Measurements from ENCODE around the gene ADCY6.

The ADCY6 gene

DNA sequence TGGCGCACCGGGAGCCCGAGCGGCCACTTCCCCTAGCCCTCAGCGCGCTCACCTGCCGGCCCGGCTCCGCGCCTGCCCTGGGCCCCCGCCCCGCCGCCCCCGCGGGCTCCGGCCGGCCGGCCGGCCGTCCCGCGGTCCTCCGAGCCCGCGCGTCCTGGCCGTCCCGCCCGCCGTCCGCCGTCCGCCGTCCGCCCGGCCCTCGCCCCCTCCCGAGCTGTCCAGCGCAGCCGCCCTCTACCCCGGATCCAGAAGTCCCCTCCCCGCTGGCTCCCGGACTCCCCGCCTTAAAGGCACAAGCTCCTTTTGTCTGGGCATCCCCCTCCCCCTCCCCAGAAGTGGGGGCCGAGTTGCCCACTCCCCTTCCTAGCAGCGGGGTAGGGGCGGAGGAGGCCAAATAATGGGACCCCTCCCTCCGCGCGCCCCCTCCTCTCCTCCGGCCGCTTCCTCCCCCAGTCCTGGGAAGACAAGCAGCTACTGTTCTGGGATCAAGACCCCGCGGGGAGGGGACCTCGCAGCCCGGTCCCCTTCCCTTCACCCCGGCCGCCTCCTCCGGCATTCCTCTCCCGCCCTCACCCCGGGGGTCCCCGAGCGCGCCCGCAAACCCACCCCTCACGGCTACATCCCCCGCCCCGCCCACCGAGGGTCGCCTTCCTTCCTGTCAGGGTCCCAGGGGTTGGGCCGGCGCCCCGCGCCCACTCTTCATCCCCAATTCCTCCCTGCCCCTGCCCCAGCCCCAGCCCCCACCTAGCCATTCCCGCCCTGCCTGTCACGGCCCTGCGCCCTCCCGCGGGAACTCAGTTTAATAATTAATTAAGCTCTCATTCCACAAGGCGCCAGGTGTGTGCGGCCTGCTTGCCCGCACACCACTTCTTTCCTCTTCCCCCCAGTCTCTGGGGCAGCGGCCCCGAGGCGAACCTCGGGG is at the start of gene ADCY6:
ADCY6 (minus strand) TSS at position 236 of the 922 bp plus-strand sequence. CDS start 5,655 bp downstream, outside the sequence.
- peak; percentile 91 for DNase-seq

DNA sequence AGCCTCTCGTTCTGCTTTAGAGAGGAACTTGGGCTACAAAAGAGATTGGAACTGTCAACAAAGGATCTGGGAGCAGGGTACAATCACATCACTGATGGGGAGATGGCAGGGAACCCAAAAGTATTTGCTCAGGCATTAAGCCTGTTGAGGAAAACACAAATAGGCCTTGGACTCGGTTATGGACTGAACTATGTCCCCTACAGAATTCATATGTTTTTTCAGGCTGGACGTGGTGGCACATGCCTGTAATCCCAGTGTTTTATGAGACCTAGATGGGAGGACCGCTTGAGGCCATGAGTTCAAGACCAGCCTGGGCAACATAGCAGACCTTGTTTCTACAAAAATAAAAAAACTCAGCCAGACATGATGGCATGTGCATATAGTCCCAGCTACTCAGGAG is 49.2 kb upstream of the ADCY6 start:
- DNase-seq: no peak

DNA sequence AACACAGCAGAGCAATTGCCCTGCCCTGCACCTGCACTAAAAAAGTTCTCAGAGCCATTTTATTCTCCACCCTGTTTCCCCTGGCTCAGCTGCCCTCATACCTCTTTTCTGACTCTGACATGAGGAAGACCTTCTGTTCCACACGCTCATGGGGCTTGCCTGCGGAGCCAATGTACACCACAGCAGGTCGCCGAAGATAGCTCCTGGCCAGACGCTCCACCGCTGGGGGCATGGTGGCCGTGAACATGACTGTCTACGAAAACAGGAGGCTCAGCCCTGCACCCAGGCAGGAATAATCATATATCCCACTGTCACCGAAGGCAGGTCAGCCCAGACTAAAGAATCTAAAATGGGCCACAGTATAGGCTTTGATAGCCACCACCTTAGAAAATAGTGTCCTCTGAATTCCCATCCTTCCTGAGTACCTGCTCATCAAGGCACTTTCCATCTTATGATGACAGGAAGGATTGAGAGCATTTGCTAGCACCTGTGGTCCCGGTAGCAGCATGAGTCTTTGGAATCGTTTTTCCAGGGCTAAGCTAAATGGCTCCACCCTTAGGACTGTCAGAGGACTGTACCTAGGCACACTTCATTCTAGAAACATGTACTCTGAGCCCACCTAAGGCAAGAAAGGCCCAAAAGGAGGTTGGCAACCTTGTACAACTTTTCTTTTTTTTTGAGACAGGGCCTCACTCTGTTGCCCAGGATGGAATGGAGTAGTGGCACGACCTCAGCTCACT is 43.6 kb upstream of the ADCY6 start:
- DNase-seq: no peak

DNA sequence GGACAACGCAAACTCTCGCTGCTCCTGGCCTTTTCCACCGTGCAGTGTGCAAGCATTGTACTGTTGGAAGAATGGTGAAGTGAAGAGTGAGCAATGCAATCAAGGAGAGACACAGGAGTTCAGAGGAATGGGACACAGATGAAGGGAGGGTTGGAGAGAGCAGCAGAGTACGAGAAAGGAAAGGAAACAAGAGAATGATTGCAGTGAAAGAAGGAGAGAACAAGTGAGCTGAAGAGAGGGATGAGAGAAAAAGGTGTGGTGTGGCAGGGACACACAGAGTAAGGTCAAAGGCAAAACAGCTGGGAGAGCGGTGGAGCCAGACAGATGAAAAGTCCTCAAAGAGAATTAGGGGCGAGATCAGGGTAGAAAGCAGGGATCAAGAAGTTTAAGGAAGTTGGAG is 42.4 kb upstream of the ADCY6 start:
- no peak for DNase-seq

DNA sequence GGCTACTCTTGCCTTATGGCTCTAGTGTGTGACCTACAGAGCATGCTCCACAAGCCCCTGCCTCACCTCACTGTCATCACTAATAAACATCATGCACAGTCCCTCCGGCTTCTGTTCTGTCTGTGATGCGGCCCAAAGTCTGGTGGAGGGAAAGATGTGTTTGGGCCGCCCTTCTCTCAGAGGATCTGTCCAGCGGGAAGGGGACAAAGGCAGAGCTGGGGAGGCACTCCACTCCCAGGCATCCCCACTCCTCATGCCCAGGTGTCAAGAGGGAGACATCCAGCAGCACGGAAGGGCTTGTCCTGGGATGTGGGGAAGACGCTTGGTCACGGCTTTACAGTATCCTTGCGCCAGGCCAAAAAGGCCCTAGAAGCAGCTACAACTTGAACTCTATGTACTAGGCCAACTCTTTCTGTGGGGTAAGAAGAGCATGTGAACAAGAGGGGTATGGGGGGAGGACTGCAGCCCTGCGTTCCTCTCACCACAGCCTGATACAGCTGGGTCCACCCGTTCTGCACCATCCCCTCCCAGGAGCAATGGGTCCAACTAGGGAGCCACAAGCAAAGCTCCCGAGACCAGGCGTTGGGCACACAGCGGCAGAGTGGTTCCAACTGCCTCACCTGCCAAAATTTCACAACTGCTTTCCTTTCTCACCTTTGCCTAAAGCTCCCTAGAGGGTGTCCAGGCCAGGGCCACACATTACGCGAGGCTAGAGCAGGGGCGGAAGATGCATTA is 40.1 kb upstream of the ADCY6 start:
- DNase-seq: no peak

DNA sequence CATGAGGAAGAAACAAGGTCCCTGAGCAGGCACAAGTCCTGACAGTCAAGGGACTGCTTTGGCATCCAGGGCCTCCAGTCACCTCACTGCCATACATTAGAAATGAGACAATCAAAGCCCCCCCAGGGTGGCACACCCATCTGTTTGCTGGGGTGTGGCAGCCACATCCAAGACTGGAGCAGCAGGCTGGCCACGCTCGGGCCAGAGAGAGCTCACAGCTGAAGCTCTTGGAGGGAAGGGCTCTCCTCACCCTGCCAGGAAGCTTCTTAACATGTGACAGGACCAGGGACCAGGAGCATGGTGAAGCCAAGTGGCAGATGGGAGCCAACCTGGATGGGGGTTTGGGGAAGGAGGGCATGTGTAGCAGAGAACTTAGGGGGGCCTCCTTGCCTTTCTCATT is 39.4 kb upstream of the ADCY6 start:
- DNase-seq: peak; percentile 56

DNA sequence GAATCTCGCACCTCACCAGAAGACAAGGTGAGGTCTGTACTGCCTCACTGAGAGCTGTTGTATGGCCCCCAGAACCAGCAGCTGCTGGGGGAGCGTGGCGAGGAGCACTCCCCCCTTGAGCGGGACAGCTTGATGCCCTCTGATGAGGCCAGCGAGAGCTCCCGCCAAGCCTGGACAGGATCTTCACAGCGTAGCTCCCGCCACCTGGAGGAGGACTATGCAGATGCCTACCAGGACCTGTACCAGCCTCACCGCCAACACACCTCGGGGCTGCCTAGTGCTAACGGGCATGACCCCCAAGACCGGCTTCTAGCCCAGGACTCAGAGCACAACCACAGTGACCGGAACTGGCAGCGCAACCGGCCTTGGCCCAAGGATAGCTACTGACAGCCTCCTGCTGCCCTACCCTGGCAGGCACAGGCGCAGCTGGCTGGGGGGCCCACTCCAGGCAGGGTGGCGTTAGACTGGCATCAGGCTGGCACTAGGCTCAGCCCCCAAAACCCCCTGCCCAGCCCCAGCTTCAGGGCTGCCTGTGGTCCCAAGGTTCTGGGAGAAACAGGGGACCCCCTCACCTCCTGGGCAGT is 38.7 kb upstream of the ADCY6 start:
- peak; percentile 56 for DNase-seq

DNA sequence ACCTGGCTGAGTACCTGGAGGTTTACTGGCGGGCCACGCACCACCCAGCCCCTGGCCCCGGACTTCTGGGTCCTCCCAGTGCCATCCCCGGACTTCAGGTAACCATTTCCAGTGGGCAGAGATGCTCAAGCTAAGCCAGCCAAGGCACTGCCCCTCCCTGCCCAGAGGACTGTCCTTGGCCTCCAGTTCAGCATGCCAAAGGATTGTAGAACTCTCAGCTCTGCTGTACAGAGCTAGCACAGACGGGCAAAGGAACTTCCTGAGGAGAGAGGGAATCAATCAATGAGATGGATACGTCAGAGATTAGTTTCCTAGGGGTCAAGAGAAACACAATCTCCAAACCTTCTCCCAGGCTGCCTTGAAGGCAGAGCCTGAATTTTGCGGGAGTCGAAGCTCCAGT is 38.1 kb upstream of the ADCY6 start:
- no peak for DNase-seq

DNA sequence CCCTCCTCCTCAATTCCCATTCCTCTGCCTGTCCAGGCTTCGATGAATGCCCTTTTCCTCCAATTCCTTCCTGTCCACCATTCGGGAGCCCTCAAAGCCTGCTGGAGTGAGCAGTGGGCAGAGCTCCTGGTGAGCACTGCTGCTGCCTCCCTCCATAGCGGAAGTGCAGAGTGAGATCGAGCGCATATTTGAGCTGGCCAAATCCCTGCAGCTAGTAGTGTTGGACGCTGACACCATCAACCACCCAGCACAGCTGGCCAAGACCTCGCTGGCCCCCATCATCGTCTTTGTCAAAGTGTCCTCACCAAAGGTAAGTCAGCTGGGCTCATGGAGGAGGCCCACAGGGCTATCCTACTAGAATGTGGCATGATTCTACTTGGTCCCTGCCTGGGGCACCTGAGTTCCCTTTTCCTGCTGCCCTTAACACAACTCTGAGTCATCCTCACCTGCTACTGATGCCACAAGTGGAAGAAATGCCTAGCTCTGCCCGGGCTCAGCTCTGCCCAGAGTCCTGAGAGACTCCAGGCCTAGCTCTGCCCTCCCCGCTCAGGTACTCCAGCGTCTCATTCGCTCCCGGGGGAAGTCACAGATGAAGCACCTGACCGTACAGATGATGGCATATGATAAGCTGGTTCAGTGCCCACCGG is 37.4 kb upstream of the ADCY6 start:
- DNase-seq: peak; percentile 56

DNA sequence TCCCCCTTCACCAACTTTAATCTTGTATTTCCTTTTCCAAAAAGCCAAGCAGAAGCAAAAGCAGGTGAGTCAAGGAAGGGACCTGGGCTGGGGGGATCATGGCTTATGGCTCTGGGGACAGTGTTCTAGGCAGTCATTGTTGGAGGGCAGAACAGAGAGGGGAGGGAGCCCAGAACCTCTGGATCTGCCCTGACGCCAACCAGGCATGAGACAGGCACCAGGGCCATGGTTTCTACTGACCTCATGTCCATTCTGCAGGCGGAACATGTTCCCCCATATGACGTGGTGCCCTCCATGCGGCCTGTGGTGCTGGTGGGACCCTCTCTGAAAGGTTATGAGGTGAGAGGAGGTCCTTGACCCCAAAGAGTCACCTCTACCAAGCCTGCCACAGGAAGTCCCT is 36.0 kb upstream of the ADCY6 start:
- no peak for DNase-seq

DNA sequence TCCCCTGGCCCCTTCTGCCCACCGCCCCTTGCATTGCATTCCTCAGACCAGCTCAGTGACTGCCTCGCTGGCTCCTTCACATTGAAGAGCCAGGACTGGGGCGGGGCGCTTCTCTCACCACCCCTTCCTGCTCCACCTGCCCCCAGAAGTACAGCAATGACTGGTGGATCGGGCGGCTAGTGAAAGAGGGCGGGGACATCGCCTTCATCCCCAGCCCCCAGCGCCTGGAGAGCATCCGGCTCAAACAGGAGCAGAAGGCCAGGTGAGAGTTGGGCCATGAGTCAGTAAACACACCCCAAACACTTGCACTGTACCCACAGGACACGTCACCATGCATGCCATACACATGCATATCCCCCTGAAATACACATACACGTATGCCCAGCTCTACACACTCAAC is 35.2 kb upstream of the ADCY6 start:
- DNase-seq: peak; percentile 57

DNA sequence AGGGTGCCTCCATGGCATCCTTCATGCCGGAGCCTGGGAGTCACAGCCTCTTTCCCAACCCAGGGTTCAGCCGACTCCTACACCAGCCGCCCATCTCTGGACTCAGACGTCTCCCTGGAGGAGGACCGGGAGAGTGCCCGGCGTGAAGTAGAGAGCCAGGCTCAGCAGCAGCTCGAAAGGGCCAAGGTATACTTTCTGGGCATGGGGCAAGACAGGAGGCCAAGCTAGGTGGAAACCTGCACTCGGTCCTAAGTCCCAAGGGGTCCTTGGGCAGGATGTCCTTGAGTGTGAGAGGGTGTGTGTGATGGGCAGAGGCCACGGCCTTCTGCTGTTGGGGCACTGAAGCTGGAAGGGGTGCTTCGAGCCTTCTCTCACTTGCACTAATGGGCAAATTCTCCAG is 34.4 kb upstream of the ADCY6 start:
- DNase-seq: no peak

DNA sequence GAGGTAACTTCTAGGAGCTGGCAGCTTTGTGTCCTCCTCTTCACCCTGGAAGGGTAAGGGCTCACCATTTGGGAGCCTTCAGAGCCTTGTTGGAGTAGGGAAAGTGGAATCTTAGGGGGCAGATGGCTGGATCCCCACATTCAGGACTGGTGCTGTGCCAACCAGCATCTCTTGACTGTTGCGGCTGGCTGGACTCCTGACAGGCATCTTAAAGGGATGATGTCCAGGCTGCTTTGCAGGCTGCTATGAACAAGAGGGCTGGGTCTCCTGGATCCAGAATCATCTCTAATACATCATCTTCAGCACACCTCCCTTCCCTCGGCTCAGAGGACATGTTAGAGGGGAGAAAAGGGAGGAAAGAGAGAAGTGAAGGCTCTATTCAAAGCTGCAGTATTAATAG is 33.8 kb upstream of the ADCY6 start:
- no peak for DNase-seq

DNA sequence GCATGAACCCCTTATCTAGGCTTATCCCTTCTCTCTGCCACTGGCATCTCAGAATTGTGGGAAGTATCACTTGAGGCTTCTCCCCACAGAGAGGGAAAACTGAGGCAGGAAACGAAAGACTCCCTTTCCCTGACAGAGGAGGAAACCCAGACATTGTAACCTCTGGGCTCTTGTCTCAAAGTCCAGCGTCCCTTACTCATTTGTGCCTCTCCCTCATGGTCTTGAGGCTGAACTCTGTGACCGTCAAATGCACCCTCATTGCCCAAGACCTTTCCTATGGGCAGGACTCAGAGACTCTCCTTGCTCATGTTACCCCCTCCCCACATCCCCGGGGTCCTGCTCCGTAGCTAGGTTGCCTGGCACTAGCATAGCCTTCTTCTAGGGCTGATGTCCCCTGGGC is 33.2 kb upstream of the ADCY6 start:
- DNase-seq: no peak

DNA sequence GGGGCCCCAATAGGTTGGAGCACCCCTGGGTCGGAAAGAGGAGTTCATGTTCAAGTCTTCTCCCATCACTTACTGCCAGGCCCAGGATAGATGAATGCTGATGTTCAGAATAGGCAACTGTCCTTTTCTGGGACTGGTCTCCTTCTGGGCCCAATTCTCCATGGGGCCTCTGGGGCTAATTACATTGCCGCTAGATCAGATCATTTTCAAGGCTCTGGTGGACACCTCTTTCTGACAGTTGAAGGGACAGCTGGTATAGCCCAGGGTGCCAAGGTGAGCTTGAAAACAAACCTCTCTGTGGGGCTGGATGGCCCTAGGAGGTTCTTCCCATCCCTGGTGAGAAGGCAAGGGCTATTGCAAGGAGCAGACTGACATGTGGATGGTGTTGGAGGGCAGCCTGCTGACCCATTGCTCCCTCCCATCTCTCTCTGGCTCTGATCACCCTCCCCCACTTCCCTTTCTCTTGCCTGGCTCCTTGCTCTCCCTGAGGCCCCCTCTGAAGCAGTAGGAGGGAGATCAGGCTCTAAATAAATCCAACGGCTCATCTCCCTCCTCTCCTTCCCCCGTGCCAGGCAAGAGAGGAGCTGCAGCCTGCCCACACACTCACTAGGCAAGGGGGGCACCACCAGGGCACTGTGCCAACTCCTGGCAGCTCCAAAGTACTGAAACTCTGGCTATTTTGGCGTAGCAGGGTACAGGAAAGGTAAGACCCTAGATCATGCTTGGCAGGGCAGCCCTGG is 31.3 kb upstream of the ADCY6 start:
- no peak for DNase-seq

DNA sequence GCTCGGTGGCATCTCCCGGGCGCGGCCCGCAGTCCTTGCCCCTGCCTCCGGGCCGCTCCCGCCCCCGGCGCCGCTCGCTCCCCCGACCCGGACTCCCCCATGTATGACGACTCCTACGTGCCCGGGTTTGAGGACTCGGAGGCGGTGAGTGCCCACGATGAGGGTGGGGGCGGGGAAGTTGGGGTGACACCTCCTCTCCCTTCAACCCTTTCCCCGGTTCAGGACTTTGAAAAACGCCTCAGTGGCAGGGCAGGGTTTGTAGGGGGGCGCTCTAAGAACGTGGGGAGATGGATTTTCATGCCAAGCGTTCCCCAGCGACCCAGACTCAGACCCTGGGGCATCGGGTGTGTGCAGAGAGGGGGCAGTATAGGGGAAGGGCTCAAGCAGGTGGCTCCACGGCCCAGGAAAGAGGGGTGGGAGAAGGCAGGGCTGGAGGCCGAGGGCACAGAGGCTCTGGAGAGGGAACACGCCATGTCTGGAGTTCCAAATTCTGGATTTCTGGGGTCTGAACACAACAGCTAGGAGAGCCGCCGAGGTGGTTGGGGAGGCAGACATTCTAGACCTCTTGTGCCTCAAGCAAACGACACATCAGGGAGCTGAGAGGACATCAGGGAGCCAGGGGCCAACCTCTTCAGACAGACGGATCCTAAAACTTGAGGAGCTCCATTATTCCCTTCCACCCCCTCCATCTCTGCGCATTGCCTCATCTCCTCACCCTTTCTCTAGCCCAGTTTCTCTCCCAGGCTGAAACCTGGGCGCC is 30.1 kb upstream of the ADCY6 start:
- DNase-seq: peak; percentile 67

DNA sequence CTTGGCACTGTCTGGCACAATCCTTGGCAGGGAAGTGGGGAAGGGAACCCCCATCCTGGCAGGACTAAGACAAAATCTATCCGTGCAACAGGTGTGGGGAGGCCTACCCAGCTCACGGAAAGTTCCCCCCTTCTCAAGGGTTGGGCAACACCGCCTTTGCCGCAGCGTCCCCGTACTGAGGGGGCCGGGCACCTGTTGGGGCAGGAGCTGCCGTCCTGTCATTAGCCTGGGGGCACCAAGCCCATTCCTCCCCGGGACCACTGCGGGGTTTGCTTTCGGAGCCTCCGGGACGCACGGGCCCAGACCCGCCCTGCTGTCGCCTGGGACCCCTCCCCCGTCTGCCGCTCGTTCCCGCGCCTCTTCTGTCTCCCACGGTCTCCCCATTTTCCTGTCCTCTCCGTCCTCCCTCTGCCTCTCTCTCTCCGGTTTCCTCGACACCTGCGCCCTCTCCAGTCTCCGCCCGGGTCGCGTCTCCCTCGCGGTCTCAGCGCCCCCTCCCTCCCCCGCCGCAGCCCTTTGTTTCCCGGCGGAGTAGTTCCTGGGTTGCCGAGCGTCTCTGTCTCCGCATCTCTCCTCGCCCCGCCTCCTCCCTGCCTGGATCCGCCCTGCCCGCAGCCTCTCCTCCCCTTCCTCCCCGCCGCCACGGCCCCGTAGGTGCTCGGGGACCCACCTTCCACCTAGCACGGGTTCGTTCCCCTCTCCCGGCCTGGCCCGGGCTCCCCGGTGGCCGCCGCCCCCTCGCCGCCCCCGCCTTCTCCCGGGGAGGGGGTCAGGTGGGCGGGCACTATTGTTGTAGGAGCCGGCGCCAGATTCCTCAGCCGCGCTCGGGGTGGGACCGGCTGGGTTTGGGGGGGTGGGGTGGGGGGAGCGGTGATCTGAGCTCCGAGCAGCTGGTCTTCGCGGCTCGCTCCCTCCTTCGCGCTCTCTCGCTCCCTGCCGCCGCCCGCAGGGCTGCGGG is 29.3 kb upstream of the ADCY6 start, which contains the start of gene CACNB3:
CACNB3 (plus strand) TSS at position 624 of the 958 bp plus-strand sequence. CDS start 434 bp downstream, outside the sequence.
- peak; percentile 94 for DNase-seq

DNA sequence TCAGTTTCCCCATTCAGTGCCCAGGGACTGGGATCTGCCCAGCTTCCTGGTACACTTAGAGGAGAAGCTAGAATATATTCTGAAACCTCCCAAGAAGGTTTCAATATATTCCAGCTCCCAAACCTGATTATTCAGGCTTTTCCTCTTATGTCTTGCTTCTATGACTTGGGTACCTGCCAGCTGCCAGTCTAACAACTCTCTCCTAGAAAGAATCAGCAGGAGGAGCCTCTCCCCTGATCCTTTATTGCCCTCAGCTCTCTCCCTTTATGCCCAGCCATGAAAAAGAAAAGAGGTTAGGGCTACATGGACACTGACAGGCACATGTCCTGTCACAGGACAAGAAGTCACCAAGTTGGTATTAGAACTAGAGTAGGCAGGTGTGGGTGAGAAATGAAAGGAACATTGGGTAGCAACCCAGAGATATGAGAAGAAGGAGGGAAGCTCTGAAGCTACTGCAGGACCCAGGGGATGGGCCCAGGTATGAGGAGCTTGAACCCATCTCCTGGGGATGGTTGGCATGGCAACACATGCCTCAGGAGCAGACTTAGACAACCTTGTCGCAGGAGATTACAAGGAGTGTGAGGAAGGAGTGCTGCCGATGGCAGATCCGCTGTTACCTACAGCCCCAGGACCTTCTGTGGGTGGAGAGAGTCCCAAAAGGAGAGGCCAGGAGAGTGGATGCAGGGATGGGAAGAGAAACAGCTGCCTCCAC is 27.4 kb upstream of the ADCY6 start:
- no peak for DNase-seq

Measured in islet precursor cell (in vitro differentiated cells).